Suprapubic skin (tissue), 4 donors: Measurements from ENCODE around the gene ITM2C.

Experiments
- EP300 ChIP-seq: sonication (generic); formaldehyde crosslinking; IDR thresholded peaks from one replicate; pipeline ENCODE4 v1.6.1; 2017; ENCODE audit warnings: antibody characterized with exemption
- POLR2AphosphoS5 ChIP-seq, 3 donors: sonication (generic); formaldehyde crosslinking; IDR thresholded peaks; one replicate each; pipeline ENCODE4 v1.6.1; 2017; ENCODE audit warnings: antibody characterized with exemption in 3 of 3
- TF ChIP-seq, protein P1 (sequence below), 2 donors: fragments of 200-600 bp in 1 of 2; fragments of 450-650 bp in 1 of 2; sonication (generic) in 1 of 2; IDR thresholded peaks; one replicate each; pipeline ENCODE4 v1.5.1; 2016 to 2019; ENCODE audit warnings: antibody characterized with exemption in 2 of 2, mild to moderate bottlenecking in 1 of 2, moderate library complexity in 1 of 2

DNA sequence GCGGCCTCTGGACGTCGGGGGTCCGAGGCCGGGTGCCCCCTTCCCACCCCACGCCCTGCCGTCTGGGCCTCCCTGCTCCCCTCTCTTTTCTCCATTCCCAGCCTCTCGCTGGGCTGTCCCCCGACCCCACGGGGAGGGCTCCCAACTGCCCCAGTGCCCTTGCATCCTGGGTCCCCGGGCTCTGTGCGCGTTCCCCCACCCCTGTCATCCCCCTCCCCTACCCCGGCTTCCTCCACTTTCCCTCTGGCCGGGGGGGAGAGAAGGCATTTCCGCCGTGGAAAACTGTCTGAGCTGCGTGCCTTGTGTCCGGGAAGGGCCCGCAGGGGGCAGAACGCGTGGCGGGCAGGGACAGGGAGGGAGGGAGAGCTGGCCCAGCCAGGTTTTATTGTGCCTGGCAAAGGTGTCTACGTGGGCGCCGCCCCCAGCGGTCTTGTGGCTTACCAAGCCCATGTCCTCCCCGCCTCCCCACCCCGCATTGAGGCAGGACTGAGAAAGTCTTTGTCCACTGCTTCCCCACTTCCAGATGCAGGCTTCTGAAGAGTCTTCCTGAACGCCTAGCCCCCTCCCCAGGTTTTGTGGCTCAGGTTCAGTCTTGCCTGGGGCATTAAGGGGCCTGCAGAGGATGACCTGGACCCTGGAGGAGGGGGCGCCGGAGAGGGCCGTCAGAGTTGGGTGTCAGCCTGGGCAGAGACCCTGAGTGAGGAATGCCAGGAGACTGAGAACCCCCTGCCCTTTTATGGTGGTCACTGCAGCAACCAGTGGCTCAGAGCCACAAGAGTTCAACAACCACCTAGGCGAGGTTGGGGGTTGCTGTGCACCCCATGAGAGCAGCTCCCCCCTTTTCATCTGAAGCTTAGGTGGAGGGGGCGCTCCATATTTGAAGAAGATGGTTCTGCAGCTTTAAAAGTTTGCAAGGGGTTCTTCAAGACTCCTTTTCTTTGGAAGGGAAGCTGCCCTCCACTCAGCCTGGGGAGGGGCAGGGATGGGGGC is 1.3 kb downstream of the ITM2C start:
- TF ChIP-seq, protein P1, sequence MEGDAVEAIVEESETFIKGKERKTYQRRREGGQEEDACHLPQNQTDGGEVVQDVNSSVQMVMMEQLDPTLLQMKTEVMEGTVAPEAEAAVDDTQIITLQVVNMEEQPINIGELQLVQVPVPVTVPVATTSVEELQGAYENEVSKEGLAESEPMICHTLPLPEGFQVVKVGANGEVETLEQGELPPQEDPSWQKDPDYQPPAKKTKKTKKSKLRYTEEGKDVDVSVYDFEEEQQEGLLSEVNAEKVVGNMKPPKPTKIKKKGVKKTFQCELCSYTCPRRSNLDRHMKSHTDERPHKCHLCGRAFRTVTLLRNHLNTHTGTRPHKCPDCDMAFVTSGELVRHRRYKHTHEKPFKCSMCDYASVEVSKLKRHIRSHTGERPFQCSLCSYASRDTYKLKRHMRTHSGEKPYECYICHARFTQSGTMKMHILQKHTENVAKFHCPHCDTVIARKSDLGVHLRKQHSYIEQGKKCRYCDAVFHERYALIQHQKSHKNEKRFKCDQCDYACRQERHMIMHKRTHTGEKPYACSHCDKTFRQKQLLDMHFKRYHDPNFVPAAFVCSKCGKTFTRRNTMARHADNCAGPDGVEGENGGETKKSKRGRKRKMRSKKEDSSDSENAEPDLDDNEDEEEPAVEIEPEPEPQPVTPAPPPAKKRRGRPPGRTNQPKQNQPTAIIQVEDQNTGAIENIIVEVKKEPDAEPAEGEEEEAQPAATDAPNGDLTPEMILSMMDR (IDR thresholded peaks at IDR 0.05) = no peak
- TF ChIP-seq EP300 = no peak
- TF ChIP-seq POLR2AphosphoS5 (IDR thresholded peaks at IDR 0.05) = no peak
